Measurements from ENCODE around the gene FAM171A2.
"Not testable (repeated sequence)": the region's sequence is repeated elsewhere in the genome, so short reads cannot be mapped to it uniquely, and the experiment has no call there.

The FAM171A2 gene

DNA sequence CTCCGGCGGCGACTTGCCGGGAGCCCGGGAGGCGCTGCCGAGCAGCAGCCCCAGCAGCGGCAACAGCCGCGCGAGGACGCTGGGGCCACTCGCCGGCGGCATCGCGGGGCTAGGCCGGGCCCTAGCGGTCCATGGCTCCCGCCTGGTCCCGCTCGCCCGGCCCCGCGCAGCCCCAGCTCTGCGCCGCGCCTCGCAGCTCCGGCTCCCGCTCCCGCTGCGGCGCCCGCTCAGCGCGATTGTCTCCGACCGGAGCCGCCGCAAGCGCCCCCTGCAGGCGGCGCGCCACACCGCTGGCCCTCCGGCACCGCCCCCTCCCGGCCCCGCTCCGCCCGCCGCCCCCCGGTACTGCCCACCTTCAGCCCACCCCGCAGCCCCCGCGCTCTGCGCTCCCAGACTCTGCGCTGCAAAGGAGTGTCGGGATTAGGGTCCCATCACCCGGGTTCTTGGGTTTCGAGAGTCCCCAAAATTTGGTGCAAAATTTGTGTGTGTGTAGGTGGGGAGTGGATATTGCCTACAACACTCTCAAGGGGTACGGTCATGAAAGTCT is at the start of gene FAM171A2:
FAM171A2 (minus strand) TSS at position 241 of the 547 bp plus-strand sequence; CDS start at position 102, 139 bp downstream.
- DNase-seq, result peak; percentile 35 to 71

DNA sequence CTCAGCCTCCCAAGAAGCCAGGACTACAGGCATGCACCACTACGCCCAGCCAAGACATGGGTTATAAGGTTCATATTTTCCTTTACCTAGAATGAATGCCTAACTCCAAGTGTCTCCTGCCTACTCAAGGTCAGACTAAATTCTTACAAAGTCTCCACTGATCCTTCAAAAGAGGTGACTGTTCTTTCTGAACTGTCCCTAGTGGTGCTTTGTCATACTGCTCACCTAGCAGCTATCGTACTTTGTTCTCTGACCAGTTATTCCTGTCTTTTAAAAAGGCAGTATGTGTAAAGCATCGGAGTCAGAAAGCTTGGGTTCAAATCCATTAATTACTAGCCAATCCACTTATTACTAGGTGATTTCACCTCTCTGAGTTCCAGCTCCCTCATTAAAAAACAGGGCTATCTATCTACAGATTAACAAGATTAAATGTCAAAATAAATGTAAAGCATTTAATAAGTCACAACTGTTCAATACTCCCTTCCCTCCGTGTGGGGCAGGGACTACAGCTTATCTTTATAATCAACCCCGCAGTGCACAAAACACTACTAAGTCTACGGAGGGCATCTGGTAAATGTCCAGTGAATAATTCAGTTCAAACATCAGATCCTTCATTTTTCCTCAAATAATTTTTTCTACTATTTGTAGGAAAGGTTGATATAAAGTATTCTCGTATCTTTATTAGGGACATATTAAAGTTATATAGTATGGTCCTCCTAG is 45.8 kb upstream of the FAM171A2 start:
- no peak for DNase-seq

DNA sequence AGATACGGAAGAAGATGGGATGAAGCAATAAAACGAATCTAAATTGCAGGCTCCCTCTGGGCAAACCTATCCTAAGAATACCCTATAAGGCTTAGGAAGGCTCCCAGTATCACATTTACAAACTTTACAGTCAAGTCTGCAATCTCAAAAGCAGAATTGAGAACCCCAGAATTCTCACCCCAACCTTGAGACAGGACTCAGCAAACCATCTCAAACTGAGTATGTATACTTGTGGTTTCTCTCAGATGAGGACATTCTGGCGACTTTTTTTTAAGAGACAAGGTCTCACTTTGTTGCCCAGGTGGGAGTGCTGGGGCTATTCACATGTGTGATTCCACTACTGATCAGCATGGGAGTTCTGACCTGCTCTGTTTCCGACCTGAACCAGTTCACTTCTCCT is 45.1 kb upstream of the FAM171A2 start:
- DNase-seq, result no peak

DNA sequence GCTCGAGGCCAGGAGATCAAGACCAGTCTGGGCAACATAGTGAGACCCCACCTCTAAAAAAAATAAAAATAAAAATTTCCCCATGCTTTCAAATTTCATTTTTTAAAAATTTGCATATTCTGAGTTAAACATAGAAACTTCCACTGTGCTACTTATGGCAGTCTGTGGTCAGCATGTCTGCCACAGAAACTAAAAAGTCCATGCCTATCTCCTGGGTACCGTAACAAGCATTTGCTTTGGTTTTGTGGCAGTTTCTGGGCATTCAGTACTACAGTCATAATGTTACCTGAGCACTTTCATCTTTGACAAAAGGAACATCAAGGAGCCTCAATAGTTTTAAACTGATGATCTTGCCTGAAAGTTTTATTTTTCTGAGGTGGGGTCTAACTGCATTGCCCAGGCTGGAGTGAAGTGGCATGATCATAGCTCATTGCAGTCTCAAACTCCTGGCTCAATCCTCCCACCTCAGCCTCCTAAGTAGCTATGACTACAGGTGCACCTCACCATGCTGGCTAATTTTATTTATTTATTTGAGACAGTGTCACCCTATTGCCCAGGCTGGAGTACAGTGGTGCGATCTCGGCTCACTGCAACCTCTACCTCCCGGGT is 39.0 kb upstream of the FAM171A2 start:
- no peak for DNase-seq

DNA sequence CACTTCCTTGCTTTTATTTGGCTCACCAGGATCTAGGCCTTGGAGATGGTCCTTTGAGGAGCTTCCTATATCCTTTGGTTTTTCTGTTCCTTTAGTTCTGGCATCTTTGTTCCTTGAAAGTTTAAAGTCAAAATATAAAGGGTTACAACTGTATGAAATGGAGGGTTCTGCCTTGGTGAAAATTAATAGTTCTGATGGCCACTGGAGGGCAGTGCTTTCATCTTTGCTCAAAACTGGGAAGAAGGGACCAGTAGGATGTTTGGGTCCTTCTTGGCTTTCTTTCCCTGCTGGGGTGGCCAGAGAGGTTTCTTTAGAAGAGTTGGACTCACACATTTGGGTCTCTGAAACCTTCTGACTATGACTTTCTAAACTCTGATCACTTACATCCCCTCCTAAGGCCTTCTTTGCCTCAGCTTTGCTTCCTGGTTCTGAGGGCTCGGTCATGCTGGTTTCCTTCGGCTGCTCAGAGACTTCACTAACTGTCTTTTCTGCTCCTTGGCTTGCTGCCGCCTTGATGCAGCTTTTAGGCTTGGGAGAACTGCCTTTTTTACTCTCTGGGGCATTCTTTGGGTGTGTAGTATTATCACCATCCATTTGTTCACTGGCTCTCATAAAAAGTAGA is 36.7 kb upstream of the FAM171A2 start:
- DNase-seq, result peak in 1 of 2 experiments; percentile 16

DNA sequence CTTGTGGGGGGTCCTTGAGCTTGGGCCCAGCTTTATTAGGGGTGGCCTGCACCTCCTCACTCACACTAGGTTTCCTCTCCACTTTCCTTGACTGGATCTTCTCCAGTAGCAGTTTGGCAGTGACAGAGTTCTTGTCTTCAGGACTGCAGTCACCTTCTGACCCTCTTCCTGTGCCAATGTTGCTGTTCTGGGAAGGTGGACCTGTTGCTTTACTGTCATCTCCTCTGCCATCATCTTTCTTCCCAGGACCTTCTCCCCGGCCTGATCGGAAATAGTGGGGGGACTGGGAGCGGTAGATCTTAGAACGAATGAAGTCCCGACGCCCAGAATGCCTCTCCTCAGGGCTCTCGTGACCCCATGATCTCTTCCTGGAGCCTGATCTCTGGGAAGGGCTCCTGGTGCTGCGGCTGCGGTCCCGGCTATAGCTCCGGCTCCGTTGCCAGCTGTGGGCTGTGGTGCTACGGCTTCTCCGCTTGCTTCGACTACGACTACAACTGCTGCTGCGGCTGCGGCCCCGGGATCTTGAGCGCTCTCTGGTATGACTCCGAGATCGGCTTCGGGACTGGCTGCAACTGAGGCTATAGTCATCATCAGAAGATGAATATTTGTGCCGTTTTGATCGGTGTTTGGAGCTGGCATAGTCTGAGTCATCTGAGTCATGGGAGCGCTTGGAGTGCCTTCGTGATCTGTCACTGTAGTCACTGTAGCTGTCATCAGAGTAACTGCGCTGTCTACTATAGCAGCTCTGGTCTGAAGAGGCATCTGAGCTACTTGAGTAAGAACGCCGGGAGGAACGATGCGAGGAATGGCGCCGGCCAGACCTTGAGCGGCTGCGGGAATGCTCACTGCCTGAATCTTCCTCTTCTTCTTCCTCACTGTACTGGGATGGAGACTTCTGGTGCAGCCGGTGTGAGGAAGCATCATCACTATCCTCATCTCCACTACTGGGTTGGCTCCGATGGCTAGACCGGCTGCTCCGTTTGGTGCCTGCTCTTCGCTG is 35.3 kb upstream of the FAM171A2 start:
- no peak for DNase-seq

DNA sequence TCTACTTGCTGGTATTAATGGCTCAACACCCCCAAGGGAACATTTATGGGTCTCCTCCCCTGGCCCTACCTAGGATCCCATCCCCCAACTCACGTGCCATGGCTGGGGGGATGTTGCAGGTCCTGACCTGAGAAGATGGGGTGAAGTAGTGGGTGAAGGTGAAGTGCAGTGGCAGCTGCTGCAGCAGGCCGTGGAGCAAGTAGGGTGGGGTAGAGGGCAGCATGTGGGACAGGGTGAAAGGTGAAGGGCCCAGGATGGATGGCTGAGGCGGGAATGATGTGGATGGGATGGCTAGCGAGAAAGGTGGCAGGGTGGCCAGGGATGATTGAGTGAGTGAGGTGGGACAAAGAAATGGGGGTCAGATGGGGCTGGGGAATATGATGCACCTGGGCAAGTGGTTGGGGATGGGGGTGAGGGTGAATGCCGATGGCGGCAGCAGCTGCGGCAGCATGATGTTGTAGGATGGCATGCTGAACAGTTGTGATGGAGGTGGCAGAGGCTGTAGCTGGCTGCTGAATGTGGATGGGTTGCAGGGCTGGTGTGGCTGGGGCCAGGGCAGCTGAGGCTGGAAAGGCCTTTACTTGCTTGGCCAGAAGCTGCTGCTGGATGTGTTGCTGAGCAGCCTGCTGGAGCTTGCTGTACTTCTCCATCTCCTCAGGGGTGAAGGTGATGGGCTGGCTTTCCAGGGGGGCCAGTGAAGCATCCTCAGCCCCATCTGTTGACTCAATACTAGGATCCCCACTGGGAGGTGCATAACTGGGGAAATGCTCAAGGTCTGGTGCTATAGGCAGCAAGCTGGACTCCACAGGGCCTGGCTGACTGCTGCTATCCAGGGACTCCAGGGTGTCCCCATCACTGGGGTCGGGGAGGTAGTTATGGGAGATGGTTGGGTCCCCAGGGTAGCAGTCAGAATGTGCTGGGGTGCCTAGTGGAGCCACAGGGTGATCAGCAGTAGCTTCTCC is 34.1 kb upstream of the FAM171A2 start:
- no peak for DNase-seq

DNA sequence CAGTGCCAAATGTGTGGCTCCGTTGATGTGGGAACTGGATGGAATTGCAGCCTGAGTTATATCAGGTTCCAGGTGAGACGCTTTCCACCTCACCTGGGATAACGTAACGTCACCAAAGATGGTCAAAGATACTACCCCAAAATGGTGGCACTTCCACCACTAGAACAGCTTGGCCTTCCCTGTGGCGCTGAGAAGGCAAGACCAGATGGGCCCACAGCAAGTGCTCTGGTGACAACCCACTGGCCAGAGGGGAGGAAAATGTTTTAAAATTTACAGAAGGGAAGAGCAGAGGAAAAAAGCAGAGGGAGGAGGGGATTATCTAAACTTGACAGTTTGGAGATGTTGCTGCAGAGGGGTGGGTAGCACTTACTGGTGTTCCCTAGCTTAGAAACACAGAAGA is 33.3 kb upstream of the FAM171A2 start:
- no peak for DNase-seq

DNA sequence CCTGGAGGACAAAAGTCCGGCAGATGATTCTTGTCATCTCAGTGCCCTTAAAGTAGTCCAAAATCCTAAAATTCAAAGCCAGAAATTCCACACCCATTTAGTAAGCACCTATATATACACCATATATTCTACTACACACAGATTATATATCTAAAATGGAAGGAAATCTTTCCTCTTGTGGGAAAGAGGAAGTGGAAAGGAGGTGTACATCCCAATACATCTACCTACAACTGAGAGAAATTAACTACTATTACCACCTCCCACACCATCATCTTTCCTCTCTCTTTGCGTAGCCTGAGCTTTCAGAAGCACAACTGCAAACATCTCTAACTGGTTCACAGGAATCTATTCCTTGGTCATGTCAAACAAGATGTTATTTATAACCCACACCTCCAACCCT is 31.2 kb upstream of the FAM171A2 start:
- no peak for DNase-seq

DNA sequence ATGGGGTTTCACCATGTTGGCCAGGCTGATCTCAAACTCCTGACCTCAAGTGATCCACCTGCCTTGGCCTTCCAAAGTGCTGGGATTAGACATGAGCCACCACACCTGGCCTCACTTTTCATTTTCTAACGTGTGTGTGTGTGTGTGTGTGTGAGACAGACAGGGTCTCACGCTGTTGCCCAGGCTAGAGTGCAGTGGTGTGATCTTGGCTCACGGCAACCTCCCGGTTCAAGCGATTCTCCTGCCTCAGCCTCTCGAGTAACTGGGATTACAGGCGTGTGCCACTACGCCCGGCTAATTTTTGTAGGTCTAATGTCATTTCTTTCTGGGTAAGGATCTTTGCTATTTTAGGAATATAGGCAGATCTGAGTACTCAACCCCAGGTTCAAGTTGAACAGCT is 30.5 kb upstream of the FAM171A2 start:
- DNase-seq, result not testable (repeated sequence)

DNA sequence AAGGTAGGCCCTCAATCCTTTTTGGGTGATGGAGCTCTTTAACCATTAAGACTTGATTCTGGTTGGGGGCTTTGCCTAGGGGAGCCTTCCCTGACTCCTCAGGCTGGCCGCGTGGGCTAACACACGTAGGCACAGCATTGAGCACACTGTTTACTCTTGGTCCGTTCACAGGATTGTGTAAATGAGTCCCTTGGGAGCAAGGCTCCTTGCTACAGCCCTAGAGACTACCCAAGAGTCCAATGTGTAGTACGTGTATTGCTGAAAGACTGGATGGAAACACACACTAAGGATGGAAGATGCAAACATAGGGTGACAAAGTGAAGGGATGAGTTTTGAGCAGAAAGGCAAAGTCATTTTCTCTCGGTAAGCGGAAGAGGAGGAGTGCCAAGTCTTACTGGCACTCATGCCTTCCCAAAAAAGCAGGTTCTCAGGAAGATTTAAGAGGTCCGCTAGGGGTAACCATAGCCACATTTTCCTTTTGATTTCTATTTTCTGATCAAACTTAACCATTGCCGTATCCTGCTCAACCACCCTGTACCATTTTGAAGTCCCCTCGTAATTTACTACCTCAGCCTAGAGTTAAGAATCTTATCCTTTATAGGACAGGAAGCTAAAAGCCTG is 26.7 kb upstream of the FAM171A2 start:
- DNase-seq, result no peak

DNA sequence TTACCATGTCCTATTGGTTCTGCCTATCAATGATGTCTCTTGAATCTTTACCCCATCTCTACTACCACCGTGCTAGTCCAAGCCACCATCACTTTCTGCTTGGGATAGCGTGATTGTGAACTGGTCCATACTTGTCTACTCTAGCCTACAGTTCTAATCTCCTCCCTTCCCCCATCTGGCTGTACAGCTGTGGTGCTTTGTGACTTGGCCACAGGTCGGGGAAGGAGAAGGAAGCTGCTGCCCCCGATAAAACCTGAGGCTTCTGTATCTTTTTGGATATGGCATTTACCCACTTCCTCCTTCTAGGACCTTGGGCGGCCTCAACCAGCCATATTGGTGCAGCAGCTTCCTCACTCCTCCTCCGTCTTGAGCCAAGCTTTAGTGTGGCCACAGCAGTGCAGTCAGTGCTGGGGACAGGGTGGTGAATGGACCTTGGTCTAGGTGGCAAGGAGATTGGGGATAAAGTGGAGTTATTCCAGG is 26.1 kb upstream of the FAM171A2 start:
- no peak for DNase-seq

DNA sequence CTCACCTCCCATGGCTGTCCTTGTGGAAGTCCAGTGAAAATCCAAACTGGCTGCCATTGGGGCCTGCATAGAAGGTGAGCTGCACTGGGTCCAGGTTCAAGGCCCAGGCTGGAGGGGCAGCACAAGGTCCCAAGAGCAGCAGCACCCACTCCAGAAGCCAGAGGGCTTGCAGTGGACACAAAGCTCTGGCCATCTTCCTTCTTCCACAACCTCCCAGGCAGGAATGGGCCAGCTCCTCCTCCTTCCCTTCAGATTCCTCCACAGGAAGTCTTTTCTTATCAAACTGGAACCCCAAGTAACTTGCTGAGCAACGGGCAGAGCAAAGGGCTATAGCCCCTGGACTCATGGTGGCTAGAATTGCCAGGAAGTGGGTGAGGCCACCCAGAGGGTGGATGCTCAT is 25.6 kb upstream of the FAM171A2 start, which contains the start of gene ITGA2B:
ITGA2B (minus strand) TSS at position 369 of the 400 bp plus-strand sequence; CDS start at position 193, 176 bp downstream.
- DNase-seq, result no peak

DNA sequence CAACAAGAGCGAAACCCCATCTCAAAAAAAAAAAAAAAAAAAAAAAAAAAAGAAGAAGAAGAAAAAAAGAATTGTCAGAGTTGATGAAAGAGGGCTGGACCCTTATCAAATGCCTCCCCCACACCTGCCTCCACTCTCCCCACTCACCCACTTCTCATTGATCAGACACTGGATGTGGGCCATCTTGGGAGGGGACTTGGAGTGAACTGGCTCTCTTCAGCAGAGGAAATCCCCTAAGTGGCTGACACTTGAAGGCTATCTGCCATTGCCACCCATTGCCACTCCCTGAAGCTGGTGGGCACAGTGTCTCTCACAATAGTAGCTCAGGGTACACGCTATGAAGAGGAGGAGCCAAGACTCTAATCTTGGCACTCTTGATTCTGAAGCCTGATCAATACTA is 24.2 kb upstream of the FAM171A2 start:
- DNase-seq, result no peak

DNA sequence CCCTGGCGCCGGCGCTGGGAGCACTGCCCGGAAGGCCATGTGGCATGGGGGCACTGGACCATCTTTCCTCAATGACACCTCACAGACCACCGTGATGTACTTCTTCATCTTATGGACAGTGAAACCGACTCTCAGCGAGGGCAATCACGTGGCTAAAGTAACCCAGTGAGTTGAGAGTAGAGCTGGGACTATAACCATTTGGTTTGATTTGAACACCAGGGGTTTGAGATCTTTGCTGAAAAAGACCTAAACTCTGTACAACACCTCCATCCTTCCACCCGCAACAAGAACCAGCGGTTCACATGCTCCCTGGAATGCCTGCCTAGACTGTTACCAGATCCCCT is 22.5 kb upstream of the FAM171A2 start:
- peak; percentile 21 to 53 for DNase-seq

DNA sequence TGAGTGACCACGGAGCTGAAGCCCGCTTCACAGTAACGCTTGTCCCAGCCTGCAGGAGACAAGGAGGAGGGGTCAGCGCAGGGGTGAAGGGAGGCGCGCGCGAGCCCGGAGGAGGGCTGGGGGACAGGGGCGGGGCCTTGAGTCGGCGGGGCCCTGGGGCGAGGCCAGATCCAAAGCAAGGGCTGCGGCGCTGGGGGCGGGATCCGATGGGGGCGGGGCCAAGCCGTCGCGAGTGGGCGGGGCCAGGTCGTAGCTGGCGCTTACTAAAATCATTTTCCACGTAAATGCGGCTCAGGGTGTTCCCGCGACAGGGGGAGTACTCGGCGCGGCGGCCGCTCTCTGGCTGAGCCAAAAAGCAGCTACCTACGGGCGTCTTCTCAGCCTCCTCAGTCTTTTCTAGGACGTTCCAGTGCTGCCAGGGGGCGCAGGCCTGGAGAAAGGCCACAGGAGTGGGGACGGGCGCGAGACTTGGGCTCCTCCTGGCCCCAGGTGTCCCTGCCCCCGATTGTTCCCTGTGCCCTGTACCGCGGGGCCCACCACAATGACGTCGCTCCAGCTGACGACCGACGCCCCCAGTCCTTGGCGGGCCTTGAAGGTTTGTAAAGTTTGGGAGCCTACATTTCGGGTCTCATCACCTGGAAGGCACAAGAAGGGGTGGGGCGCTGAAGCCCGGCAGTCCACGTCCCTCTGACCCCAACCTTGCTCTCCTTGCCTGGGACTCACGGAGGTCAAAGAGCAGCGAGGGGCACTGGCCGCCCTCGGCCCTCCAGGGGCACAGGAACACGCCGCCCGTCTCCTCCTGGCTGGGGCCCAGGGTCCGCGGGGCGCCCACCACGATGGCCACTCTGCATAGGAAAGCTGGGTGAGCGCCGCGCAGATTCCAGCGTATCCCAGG is 21.9 kb upstream of the FAM171A2 start:
- DNase-seq, result peak; percentile 53 to 81

DNA sequence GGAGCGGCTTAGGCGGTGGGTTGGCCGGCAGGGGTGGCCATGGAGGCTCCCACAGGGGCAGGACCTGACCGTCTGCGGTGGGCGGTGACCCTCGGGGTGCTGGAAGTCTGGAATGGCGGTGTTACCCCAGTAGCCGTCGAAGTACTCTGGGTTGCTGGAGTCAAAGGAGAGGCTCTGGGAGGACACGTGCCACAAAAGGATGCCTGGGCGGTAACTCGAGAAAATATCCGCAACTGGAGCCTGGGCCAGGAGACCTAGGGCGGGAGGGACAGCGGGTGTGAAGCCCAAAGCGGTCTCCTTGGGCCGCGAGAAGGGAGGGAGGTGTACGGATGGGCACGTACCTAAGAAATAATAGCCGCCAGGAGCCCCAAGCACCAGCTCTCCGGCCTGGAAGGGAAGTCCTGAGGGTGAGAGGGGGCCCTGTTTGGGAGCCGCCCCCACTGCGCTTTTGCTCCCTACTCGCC is 21.2 kb upstream of the FAM171A2 start:
- peak in 1 of 2 experiments; percentile 43 for DNase-seq

DNA sequence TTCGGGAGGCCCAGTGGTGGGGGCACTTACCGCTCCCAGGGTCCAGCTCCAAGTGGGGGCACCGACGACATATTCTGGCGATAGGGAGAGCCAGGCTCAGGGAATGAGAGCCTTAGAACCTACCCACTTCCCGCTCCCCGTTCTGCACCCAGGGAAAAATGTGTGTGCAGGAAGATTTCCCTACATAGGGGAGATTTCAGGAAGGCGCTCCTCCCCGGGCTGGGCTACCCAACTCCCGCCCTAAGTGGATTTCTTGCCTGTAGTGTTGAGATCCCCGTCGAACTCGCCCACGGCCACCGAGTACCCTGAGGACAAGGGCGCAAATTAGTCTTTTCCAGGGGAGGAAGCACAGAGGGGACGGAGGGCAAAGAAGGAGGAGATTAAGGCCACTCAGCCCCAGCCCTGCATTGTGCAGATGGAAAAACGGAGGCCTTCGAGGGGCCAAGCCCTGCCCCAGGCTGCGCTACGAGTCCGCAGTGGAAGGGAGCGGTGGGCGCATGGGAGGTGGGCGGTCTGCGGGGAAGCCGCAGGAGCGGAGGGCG is 20.7 kb upstream of the FAM171A2 start:
- no peak for DNase-seq

DNA sequence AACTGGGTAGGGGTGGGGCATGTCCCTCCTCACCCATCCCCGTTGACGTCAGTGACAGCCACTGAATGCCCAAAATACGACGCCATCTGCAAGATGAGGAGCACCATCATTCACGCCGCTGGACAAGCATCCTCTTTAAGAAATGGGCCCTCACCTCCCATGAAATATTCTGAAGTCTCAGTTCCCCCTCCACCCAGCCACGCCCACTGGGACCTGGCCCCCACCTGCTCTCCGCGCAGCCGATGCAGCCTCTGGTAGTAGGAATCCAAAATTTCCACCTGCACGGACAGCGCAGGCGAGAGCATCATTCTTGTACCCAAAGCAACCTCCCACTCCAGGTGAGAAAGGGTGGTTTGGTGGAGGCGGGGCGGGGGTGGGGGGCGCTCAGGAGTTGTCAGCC is 20.2 kb upstream of the FAM171A2 start:
- DNase-seq, result no peak

Measured in NCI-H524 (cell line).